HG03354 (cell line): ENCODE measurements around the gene MYO1F.
"Not testable (repeated sequence)": the region's sequence is repeated elsewhere in the genome, so short reads cannot be mapped to it uniquely, and the experiment has no call there.

Source experiments
- ATAC-seq: cut with Tn5 transposase; IDR thresholded peaks from one replicate; pipeline ENCODE4 v1.9.1; 2021; ENCODE audit warnings: mild to moderate bottlenecking; ENCODE audit not compliant: unreplicated experiment, poor library complexity, severe bottlenecking

MYO1F gene

DNA sequence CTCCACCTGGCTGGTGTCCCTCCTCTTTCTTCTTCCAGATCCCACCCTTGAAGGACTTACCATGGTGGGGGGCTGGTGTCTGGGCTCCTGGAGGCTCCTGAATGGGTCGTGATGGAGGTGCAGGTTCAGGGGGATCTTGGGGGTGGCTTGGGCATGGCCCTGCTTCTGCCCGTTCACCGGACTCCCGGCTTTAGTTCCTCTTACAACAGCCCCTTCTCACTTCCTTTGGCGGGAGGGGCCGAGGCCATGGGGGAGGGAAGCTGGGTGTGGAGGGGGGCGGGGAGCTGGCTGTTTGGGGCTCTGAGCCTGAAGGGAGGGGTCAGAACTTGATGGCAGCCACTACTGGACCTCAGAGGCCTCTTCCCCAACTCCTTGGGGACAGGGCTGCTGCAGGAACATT, at the start of gene MYO1F:
Gene MYO1F, minus strand, starts transcription at position 196 of the 400 bp plus-strand sequence. Its CDS starts 133 bp downstream, at position 63.
- ATAC-seq, result no peak

DNA sequence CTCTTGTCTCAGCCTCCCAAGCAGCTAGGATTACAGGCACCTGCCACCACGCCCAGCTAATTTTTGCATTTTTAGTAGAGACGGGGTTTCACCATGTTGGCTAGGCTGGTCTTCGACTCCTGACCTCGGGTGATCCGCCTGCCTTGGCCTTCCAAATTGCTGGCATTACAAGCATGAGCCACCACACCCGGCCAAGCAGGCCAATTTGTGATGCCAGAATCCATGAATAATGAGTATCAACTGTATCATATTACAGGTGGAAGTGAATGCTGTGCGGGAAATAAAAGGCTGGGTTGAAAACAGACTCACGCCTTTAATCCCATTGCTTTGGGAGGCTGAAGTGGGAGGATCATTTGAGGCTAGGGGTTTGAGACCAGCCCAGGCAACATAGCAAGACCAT, 49.6 kb upstream of the MYO1F start:
- no peak for ATAC-seq

- not testable (repeated sequence) for ATAC-seq
Measured at GRCh38 chr19:8622886-8623285, 45.6 kb upstream of the MYO1F start.

DNA sequence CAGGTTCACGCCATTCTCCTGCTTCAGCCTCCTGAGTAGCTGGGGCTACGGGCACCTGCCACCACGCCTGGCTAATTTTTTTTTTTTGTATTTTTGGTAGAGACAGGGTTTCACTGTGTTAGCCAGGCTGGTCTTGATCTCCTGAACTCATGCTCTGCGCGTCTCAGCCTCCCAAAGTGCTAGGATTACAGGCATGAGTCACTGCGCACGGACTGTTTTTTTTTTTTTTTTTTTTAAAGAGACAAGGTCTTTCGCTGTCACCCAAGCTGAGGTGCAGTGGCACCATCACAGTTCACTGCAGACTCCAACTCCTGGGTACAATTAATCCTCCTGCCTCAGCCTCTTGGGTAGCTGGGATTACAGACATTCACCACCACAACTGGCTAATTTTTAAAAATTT, 41.5 kb upstream of the MYO1F start:
- ATAC-seq, result no peak

- ATAC-seq, result no peak
Measured at GRCh38 chr19:8617984-8618383, 40.7 kb upstream of the MYO1F start.

DNA sequence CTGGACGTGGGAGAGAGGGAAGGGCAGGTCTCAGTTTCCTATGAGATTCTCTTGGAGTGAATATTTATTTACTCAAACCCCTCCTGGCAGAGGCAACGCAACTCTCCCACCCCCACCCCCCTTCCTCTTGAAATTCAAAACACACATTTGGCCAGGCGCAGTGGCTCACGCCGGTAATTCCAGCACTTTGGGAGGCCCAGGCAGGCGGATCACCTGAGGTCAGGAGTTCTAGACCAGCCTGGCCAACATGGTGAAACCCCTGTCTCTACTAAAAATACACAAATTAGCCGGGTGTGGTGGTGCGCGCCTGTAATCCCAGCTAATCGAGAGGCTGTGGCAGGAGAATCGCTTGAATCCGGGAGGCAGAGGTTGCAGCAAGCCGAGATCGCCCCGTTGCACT, 40.1 kb upstream of the MYO1F start:
- not testable (repeated sequence) for ATAC-seq

- no peak for ATAC-seq
Measured at GRCh38 chr19:8616861-8617260, 39.6 kb upstream of the MYO1F start.

DNA sequence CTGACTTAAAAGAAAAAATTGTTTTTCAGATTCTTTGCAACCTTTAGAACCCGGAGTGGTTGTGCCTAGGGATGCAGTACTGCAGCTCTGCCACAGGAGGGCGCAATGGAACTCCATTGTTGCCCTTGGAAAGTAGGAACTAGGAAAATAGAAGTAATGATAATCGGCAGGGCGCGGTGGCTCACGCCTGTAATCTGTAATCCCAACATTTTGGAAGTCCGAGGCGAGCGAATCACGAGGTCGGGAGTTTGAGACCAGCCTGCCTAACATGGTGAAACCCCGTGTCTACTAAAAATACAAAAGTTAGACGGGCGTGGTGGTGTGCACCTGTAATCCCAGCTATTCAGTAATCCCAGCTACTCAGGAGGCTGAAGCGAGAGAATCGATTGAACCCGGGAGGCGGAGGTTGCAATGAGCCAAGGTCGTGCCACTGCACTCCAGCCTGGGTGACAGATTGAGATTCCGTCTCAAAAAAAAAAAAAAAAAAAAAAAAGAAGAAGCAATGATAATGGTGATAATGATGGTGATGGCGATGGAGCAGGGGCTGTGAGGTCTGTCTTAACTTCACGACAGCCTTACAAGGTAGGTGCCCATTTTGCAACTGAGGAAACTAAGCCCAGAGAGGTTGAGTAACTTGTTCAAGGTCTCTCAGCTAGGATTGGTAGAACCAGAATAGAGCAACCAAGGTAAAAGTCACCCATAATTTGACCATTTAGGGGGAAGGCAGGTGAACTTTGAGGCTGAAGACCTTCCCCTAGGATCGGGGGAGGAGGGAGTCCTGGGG, 38.8 kb upstream of the MYO1F start:
- no peak for ATAC-seq

DNA sequence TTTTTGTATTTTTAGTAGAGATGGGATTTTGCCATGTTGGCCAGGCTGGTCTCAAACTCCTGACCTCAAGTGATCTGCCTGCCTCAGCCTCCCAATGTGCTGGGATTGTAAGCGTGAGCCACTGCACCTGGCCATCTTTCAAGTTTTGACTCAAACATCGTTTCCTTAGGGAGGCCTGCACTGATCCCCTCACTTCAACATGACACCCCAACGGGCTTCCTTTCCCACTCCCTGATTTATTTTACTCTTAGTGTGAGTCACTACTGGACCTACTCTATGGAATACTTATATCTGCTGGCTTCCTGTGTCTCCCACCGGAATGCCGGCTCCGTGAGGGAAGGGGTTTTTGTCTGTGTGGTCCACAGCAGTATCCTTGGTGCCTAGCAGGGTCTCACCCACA, 37.8 kb upstream of the MYO1F start:
- ATAC-seq, result no peak

GRCh38 chr19:8614455-8614854, 37.2 kb upstream of the MYO1F start:
- ATAC-seq, result no peak

DNA sequence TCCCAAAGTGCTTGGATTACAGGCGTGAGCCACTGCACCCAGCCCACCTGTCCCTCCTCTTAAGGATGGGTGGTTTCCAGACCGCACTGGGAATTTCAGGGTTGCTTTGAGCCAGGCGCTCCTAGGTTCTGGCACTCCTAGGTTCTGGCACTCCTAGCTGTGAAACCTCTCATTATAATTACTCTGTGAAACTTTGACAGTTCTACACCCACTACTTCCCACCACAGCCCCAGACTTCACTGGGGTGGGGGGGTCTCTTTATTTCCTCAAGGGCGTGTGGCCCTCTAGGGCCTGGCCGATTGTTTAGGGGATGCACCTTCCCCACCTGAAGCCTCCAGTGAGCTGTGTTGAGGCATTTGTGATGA, 35.5 kb upstream of the MYO1F start:
- no peak for ATAC-seq

GRCh38 chr19:8611877-8612806, 34.9 kb upstream of the MYO1F start:
- ATAC-seq, result no peak

DNA sequence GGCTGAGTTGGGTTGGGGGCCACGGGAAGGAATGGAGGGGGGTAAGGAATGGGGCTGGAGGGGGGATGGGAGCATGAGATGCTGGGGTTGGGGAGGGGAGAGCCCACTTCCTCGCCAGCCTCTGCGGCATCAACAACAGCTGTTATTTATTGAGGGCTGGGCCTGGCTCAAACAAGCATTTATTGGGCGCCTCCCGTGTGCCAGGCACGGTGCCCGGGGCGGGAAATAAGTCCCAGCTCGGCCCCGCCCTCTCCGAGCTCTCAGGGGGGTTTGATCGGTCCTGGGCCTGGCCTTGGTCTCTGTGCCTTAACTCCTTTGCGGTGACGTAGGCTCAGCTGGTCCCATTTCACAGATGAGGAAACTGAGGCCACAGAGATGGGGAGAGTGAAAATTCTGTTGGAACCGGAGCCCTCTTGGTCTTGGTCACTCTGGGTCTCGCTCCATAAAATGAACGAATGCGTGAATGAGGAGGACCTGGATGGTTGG, 34.2 kb upstream of the MYO1F start:
- no peak for ATAC-seq

DNA sequence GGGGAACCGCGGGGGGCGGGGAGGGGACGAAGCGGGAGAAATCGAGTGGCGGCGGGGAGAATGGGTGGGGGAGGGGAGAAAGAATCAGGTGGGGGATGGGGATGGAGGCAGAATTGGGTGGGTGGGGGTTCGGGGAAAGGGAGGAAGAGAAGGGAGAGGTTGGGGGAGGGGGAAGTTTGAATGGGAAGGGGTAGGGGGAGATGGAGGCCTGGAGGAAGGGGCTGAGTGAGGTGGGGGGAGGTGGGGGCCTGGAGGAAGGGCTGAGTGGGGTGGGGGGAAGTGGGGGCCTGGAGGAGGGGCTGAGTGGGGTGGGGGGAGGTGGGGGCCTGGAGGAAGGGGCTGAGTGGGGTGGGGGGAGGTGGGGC, 33.7 kb upstream of the MYO1F start:
- no peak for ATAC-seq

GRCh38 chr19:8610041-8610935, 33.0 kb upstream of the MYO1F start, which contains the start of gene ADAMTS10:
TSS of gene ADAMTS10 (minus strand) at chr19:8610715. CDS start at chr19:8605710, 5,005 bp downstream.
- ATAC-seq, result no peak

- ATAC-seq, result no peak
Measured at GRCh38 chr19:8609279-8610040, 32.2 kb upstream of the MYO1F start.

DNA sequence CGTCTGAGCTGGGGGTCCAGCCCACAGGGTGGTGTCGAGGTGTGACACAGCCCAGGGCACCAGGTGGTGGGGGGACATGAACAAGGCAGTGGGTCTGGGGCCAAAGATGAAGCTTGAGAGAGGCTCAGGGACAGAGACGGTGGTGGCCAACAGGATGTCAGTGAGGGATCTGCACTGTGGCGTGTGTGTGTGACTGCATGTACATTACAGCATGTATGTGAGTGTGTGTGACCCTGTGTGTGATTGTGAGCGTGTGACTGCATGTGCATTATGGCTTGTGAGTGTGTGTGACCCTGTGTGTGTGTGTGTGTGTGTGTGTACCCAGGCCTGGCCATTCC, 31.7 kb upstream of the MYO1F start:
- no peak for ATAC-seq

DNA sequence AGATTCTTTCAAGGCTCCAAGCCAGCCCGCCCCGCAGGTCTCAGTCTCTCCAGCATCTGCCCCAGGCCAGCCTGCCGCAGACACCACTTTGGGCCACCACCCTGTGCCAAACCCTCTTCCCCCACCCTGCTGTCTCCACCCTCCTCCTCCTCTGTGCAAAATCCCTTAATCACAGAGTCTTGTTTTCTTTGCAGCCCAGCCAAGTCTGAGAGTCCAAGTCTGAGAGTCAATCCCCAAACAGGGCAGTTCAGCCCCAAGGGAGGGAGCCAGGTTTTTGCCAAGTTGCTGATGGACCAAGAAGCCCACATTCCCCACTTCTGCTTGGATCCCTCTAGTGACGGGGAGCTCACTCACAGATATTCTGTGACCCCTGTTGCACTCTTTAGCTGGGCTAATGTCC, 30.1 kb upstream of the MYO1F start:
- ATAC-seq, result no peak

- no peak for ATAC-seq
Measured at GRCh38 chr19:8605514-8605913, 28.3 kb upstream of the MYO1F start.
